CD14-positive monocyte (primary cell): ENCODE measurements around the gene RNF34. TPM values are rescaled to one million over a fixed set of nuclear protein-coding genes. Genes with fewer than 3 reads are reported as not detected.
A peak's percentile ranks its signal among the peaks of the same experiment; 100 is the strongest.

Experiments used
- DNase-seq, 3 donors: peaks; one replicate each; pipeline ENCODE4 v3.0.0-alpha.2; 2011 to 2022
- H2AFZ ChIP-seq: 2 replicates; pipeline ENCODE4 v1.6.0; 2012; ENCODE audit warnings: mild to moderate bottlenecking, low read depth, low read length, inconsistent platforms; ENCODE audit not compliant: insufficient read depth, poor library complexity, severe bottlenecking
- H3K27ac ChIP-seq, 2 donors: 1 replicate in 1 of 2; 2 replicates in 1 of 2; pipeline ENCODE4 v1.5.1; 2012 to 2013; ENCODE audit warnings: low read length in 2 of 2, control low read depth in 1 of 2, inconsistent platforms in 1 of 2, low read depth in 1 of 2, mild to moderate bottlenecking in 1 of 2
- H3K27me3 ChIP-seq, 2 donors: one replicate each; pipeline versions ENCODE4 v1.6.0 to v1.6.1; 2011 to 2013; ENCODE audit warnings: low read length in 2 of 2; ENCODE audit not compliant: control insufficient read depth in 2 of 2, insufficient read depth in 2 of 2
- H3K36me3 ChIP-seq, 2 donors: replicated peaks in 1 of 2; 1 replicate in 1 of 2; 2 replicates in 1 of 2; pipeline versions ENCODE4 v1.5.1 to v1.6.1; 2012 to 2013; ENCODE audit warnings: low read length in 2 of 2, control low read depth in 1 of 2, inconsistent platforms in 1 of 2, mild to moderate bottlenecking in 1 of 2; ENCODE audit not compliant: insufficient read depth in 2 of 2, control insufficient read depth in 1 of 2
- H3K4me1 ChIP-seq, 2 donors: 1 replicate in 1 of 2; 2 replicates in 1 of 2; pipeline versions ENCODE4 v1.5.1 to v1.6.1; 2012 to 2013; ENCODE audit warnings: low read length in 2 of 2, control low read depth in 1 of 2, inconsistent platforms in 1 of 2, mild to moderate bottlenecking in 1 of 2, moderate library complexity in 1 of 2; ENCODE audit not compliant: insufficient read depth in 2 of 2, control insufficient read depth in 1 of 2
- H3K4me2 ChIP-seq: replicated peaks from 2 replicates; pipeline ENCODE3; 2012; ENCODE audit warnings: low read length, moderate library complexity, mild to moderate bottlenecking; ENCODE audit not compliant: poor library complexity, severe bottlenecking; ENCODE audit errors: extremely low read depth
- H3K4me3 ChIP-seq, 3 experiments: fragments of 200-600 bp in 1 of 3; sonication (generic) in 1 of 3; replicated peaks in 1 of 3; 1 replicate in 2 of 3; 2 replicates in 1 of 3; pipeline ENCODE4 v1.5.1; 2011 to 2013; ENCODE audit warnings: low read length in 3 of 3, mild to moderate bottlenecking in 3 of 3, control low read depth in 2 of 3, low read depth in 2 of 3, inconsistent platforms in 1 of 3, moderate library complexity in 1 of 3
- H3K79me2 ChIP-seq: 2 replicates; pipeline ENCODE4 v1.6.0; 2012; ENCODE audit warnings: mild to moderate bottlenecking, control low read depth, inconsistent platforms, low read length, moderate library complexity; ENCODE audit not compliant: insufficient read depth
- H3K9ac ChIP-seq: 2 replicates; pipeline ENCODE4 v1.6.0; 2017; ENCODE audit warnings: low read length, mild to moderate bottlenecking; ENCODE audit not compliant: insufficient read depth, poor library complexity, severe bottlenecking
- H3K9me3 ChIP-seq, 2 donors: replicated peaks in 1 of 2; 1 replicate in 1 of 2; 2 replicates in 1 of 2; pipeline versions ENCODE4 v1.5.1 to v1.6.1; 2012 to 2013; ENCODE audit warnings: low read length in 2 of 2, control low read depth in 1 of 2; ENCODE audit not compliant: control insufficient read depth in 1 of 2, insufficient read depth in 1 of 2
- H4K20me1 ChIP-seq: 2 replicates; pipeline ENCODE4 v1.6.0; 2012; ENCODE audit warnings: mild to moderate bottlenecking, low read length, control low read depth, moderate library complexity; ENCODE audit not compliant: insufficient read depth
- H3K27ac Mint-ChIP-seq, 7 donors: one replicate each; pipeline ENCODE4 v1.8.0; 2020; ENCODE audit warnings: mild to moderate bottlenecking in 7 of 7, mixed read lengths in 7 of 7, moderate library complexity in 6 of 7, inconsistent platforms in 2 of 7
- H3K27me3 Mint-ChIP-seq, 3 donors: one replicate each; pipeline ENCODE4 v1.8.0; 2021 to 2022; ENCODE audit warnings: low read depth in 3 of 3, mild to moderate bottlenecking in 3 of 3, mixed read lengths in 3 of 3, moderate library complexity in 3 of 3, inconsistent platforms in 1 of 3
- H3K36me3 Mint-ChIP-seq, 2 donors: one replicate each; pipeline ENCODE4 v1.8.0; 2020; ENCODE audit warnings: mixed read lengths in 2 of 2, inconsistent platforms in 1 of 2, mild to moderate bottlenecking in 1 of 2
- H3K4me1 Mint-ChIP-seq: one replicate; pipeline ENCODE4 v1.8.0; 2020; ENCODE audit warnings: mild to moderate bottlenecking, mixed read lengths
- H3K4me3 Mint-ChIP-seq, 2 donors: one replicate each; pipeline ENCODE4 v1.8.0; 2020; ENCODE audit warnings: mild to moderate bottlenecking in 2 of 2, mixed read lengths in 2 of 2, moderate library complexity in 1 of 2
- H3K9me3 Mint-ChIP-seq, 7 donors: one replicate each; pipeline ENCODE4 v1.8.0; 2020 to 2022; ENCODE audit warnings: mixed read lengths in 7 of 7, mild to moderate bottlenecking in 6 of 7, moderate library complexity in 6 of 7, inconsistent platforms in 2 of 7
- CTCF ChIP-seq: fragments of 200-600 bp; IDR thresholded peaks from one replicate; pipeline ENCODE4 v1.8.0; 2022; ENCODE audit warnings: antibody characterized with exemption, mild to moderate bottlenecking
- WGBS: methylation state at CpG from one replicate; pipeline ENCODE4 v1.1.5; 2013; ENCODE audit warnings: missing lambda C conversion rate; ENCODE audit not compliant: insufficient coverage; 5-methylcytosine and 5-hydroxymethylcytosine counted together
- intact Hi-C, 2 donors: fragments of 100-400 bp; cut with micrococcal nuclease; formaldehyde crosslinking; loops; one replicate each; pipeline versions ENCODE4 v1.15.0 to v1.15.1; 2023
- polyA plus RNA-seq, 3 donors: library from polyadenylated mRNA; depleted of rRNA in 1 of 3; unstranded in 2 of 3; stranded (reverse) in 1 of 3; fragments of 300-500 nt in 2 of 3; fragments of >200 nt in 1 of 3; fragmentation: Illumina TruSeq in 2 of 3; gene quantifications; 1 replicate in 2 of 3; 2 replicates in 1 of 3; pipeline ENCODE4 v1.2.3, GENCODE V29; 2012 to 2021

Gene RNF34
- polyA plus RNA-seq, 3 donors: 15.5 to 23.8 (median 19.2) TPM

GRCh38 chr12:121448771-121449315 lies 48.9 kb downstream of the RNF34 start:
- Mint-ChIP-seq H3K9me3 (no peaks in the 10 kb centered on the region), H3K27ac (peak overlapping the region in 6 of 7 donors; percentile 41 to 98 (median 58)), H3K27me3 (peaks cover 0 to 2% (median 0%) of the 10 kb centered on the region in 3 donors), H3K36me3 (peaks cover 39 to 49% of the 10 kb centered on the region in 2 donors), H3K4me3 (no peak overlapping the region), H3K4me1 (peaks cover 45% of the 10 kb centered on the region)
- no peak overlapping the region for H3K4me3 ChIP-seq
- DNase-seq: no peak
- peaks cover 48% of the 10 kb centered on the region for H3K79me2 ChIP-seq
- H3K27ac ChIP-seq: peak overlapping the region in 1 of 2 donors; percentile 3
- no peaks in the 10 kb centered on the region for H3K27me3 ChIP-seq
- peaks cover 44 to 46% of the 10 kb centered on the region in 2 donors for H3K4me1 ChIP-seq
- WGBS: 92% methylated on average over 16 of the region's 16 CpGs
- H3K9me3 ChIP-seq: no peaks in the 10 kb centered on the region
- H3K36me3 ChIP-seq: peaks cover 17 to 43% of the 10 kb centered on the region in 2 donors
- no peak overlapping the region for H3K4me2 ChIP-seq
- intact Hi-C loops: no loop called here
- TF ChIP-seq CTCF: no peak
- peaks cover 12% of the 10 kb centered on the region for H4K20me1 ChIP-seq
- no peak overlapping the region for H3K9ac ChIP-seq
- H2AFZ ChIP-seq: no peak overlapping the region

- WGBS: 0% methylated on average over 1 of the region's 4 CpGs
- Histone ChIP-seq H3K27ac (peak overlapping the region; percentile 82 to 89), H3K4me3 (peak overlapping the region in 1 of 3 experiments; percentile 67), H4K20me1 (peaks cover 27% of the 10 kb centered on the region), H3K9me3 (no peaks in the 10 kb centered on the region), H3K4me1 (peaks cover 54 to 59% of the 10 kb centered on the region in 2 donors), H3K79me2 (peaks cover 71% of the 10 kb centered on the region), H3K4me2 (peak overlapping the region; percentile 62), H3K36me3 (peaks cover 0 to 13% of the 10 kb centered on the region in 2 donors), H3K9ac (peak overlapping the region; percentile 42), H3K27me3 (no peaks in the 10 kb centered on the region), H2AFZ (no peak overlapping the region)
- TF ChIP-seq CTCF: no peak
- H3K4me1 Mint-ChIP-seq: peaks cover 65% of the 10 kb centered on the region
- H3K27ac Mint-ChIP-seq: peak overlapping the region; percentile 97 to 99 (median 98)
- H3K27me3 Mint-ChIP-seq: peaks cover 0 to 2% (median 2%) of the 10 kb centered on the region in 3 donors
- peaks cover 22 to 34% of the 10 kb centered on the region in 2 donors for H3K36me3 Mint-ChIP-seq
- peak; percentile 51 to 66 (median 54) for DNase-seq
- H3K4me3 Mint-ChIP-seq: peak overlapping the region; percentile 64 to 75
- H3K9me3 Mint-ChIP-seq: no peaks in the 10 kb centered on the region
- intact Hi-C loops: no loop called here
Measured at GRCh38 chr12:121451961-121452339, 52.0 kb downstream of the RNF34 start.
